ENCODE results near the gene METTL27.
A peak's percentile ranks its signal among the peaks of the same experiment; 100 is the strongest.

Gene METTL27

GRCh38 chr7:73830681-73831583 lies 11.4 kb downstream of the METTL27 start, which contains the start of gene CLDN4:
Gene CLDN4, plus strand, starts transcription at chr7:73830996. Its CDS starts 206 bp downstream, at chr7:73831202.
- TF ChIP-seq GABPA (IDR thresholded peaks at IDR 0.05; ENCODE audit: low read depth) (no peak), REST (IDR thresholded peaks at IDR 0.05; ENCODE audit: insufficient replicate concordance, low read depth) (peak; percentile 30), POLR2AphosphoS5 (IDR thresholded peaks at IDR 0.05; ENCODE audit: low read depth) (no peak), CTCF (IDR thresholded peaks at IDR 0.05; ENCODE audit: insufficient read depth, low read length) (no peak)
- DNase-seq (ENCODE audit: low read depth in 1 of 2, low spot score in 1 of 2) = no peak
- Histone ChIP-seq H3K4me3 (replicated peaks; ENCODE audit: insufficient read depth, low read length) (no peak within 1 kb of the TSS), H3K27ac (replicated peaks) (no peak within 1 kb of the TSS), H3K27me3 (ENCODE audit: insufficient read depth, poor library complexity, severe bottlenecking) (no peaks in the 10 kb centered on the region)

- TF ChIP-seq POLR2AphosphoS5 (IDR thresholded peaks at IDR 0.05; ENCODE audit: low read depth) = no peak
- no peak for TF ChIP-seq REST (IDR thresholded peaks at IDR 0.05; ENCODE audit: insufficient replicate concordance, low read depth)
- no peak for TF ChIP-seq GABPA (IDR thresholded peaks at IDR 0.05; ENCODE audit: low read depth)
- TF ChIP-seq SPI1 (IDR thresholded peaks at IDR 0.05; ENCODE audit: borderline replicate concordance, low read depth) = no peak
- no peak for DNase-seq (ENCODE audit: low read depth in 1 of 2, low spot score in 1 of 2)
- Histone ChIP-seq H3K27ac (replicated peaks) (no peak overlapping the region), H3K4me3 (replicated peaks; ENCODE audit: insufficient read depth, low read length) (no peak overlapping the region), H3K27me3 (ENCODE audit: insufficient read depth, poor library complexity, severe bottlenecking) (no peaks in the 10 kb centered on the region)
These were observed 12.2 kb downstream of the METTL27 start for GRCh38 chr7:73829921-73830680.

- no peak for DNase-seq (ENCODE audit: low read depth in 1 of 2, low spot score in 1 of 2)
- H3K27ac ChIP-seq (replicated peaks) = no peak overlapping the region
- no peak overlapping the region for H3K4me3 ChIP-seq (replicated peaks; ENCODE audit: insufficient read depth, low read length)
- TF ChIP-seq POLR2AphosphoS5 (IDR thresholded peaks at IDR 0.05; ENCODE audit: low read depth) (no peak), SPI1 (IDR thresholded peaks at IDR 0.05; ENCODE audit: borderline replicate concordance, low read depth) (no peak), CTCF (IDR thresholded peaks at IDR 0.05; ENCODE audit: insufficient read depth, low read length) (no peak), GABPA (IDR thresholded peaks at IDR 0.05; ENCODE audit: low read depth) (no peak), REST (IDR thresholded peaks at IDR 0.05; ENCODE audit: insufficient replicate concordance, low read depth) (no peak)
- no peaks in the 10 kb centered on the region for H3K27me3 ChIP-seq (ENCODE audit: insufficient read depth, poor library complexity, severe bottlenecking)
These were observed 12.8 kb downstream of the METTL27 start for GRCh38 chr7:73829505-73829904.
